DND-41 (cell line): ENCODE data around the gene EEA1.

ENCODE experiments used
- ATAC-seq: fragments of 200-7000 bp; cut with Tn5 transposase; 3 replicates; pipeline ENCODE4 v1.9.1; 2021; ENCODE audit warnings: low read depth; ENCODE audit not compliant: insufficient read depth
- DNase-seq: peaks from one replicate; pipeline ENCODE4 v3.0.0-alpha.2; 2020
- H2AFZ ChIP-seq: 2 replicates; pipeline ENCODE4 v1.6.0; 2012; ENCODE audit warnings: low read depth, low read length
- H3K27ac ChIP-seq: 2 replicates; pipeline ENCODE4 v1.5.1; 2012; ENCODE audit warnings: low read length, inconsistent platforms
- H3K27me3 ChIP-seq: fragments of 200-600 bp; sonication (generic); 2 replicates; pipeline ENCODE4 v1.6.0; 2012; ENCODE audit warnings: low read length, mild to moderate bottlenecking, inconsistent platforms; ENCODE audit not compliant: insufficient read depth, poor library complexity
- H3K36me3 ChIP-seq: 2 replicates; pipeline ENCODE4 v1.5.1; 2012; ENCODE audit warnings: low read length, inconsistent platforms; ENCODE audit not compliant: insufficient read depth
- H3K4me1 ChIP-seq: 2 replicates; pipeline ENCODE4 v1.5.1; 2012; ENCODE audit warnings: mild to moderate bottlenecking, low read length; ENCODE audit not compliant: insufficient read depth
- H3K4me2 ChIP-seq: 2 replicates; pipeline ENCODE4 v1.6.0; 2012; ENCODE audit warnings: mild to moderate bottlenecking, moderate library complexity, low read length, inconsistent platforms; ENCODE audit not compliant: insufficient read depth
- H3K4me3 ChIP-seq, 2 experiments: fragments of 200-600 bp in 1 of 2; shearing (Covaris generic) in 1 of 2; 2 replicates each; pipeline ENCODE4 v1.5.1; 2012 to 2016; ENCODE audit warnings: inconsistent platforms in 2 of 2, low read length in 2 of 2, mild to moderate bottlenecking in 2 of 2, low read depth in 1 of 2, moderate library complexity in 1 of 2
- H3K79me2 ChIP-seq: 2 replicates; pipeline ENCODE4 v1.6.0; 2012; ENCODE audit warnings: low read length, inconsistent platforms; ENCODE audit not compliant: insufficient read depth
- H3K9ac ChIP-seq: 2 replicates; pipeline ENCODE4 v1.6.0; 2012; ENCODE audit warnings: low read depth, mild to moderate bottlenecking, inconsistent platforms, low read length, moderate library complexity
- H3K9me3 ChIP-seq: 2 replicates; pipeline ENCODE4 v1.5.1; 2012; ENCODE audit warnings: low read length, moderate library complexity, mild to moderate bottlenecking, inconsistent platforms; ENCODE audit not compliant: insufficient read depth, severe bottlenecking
- H4K20me1 ChIP-seq: 2 replicates; pipeline ENCODE4 v1.6.0; 2012; ENCODE audit warnings: low read length; ENCODE audit not compliant: insufficient read depth
- CTCF ChIP-seq: IDR thresholded peaks from 2 replicates; pipeline ENCODE4 v1.5.1; 2012; ENCODE audit warnings: borderline replicate concordance, low read length, moderate library complexity, mild to moderate bottlenecking; ENCODE audit not compliant: poor library complexity, severe bottlenecking; ENCODE audit errors: extremely low read depth
- EZH2 ChIP-seq: IDR thresholded peaks from 3 replicates; pipeline ENCODE4 v1.6.1; 2012; ENCODE audit warnings: borderline replicate concordance, low read depth, mild to moderate bottlenecking, moderate library complexity, low read length, inconsistent platforms; ENCODE audit not compliant: severe bottlenecking

Gene EEA1

GRCh38 chr12:92764831-92765230, 164.3 kb downstream of the EEA1 start:
- Histone ChIP-seq H4K20me1 (no peaks in the 10 kb centered on the region), H3K9ac (no peak overlapping the region), H2AFZ (no peak overlapping the region), H3K4me3 (no peak overlapping the region), H3K79me2 (no peaks in the 10 kb centered on the region), H3K27me3 (no peaks in the 10 kb centered on the region), H3K9me3 (no peaks in the 10 kb centered on the region), H3K4me2 (no peak overlapping the region), H3K36me3 (no peaks in the 10 kb centered on the region), H3K27ac (no peak overlapping the region), H3K4me1 (peaks cover 10% of the 10 kb centered on the region)
- ATAC-seq (no peak), DNase-seq (no peak)
- TF ChIP-seq CTCF = no peak
- no peak for TF ChIP-seq EZH2

- ATAC-seq (no peak), DNase-seq (no peak)
- H3K27ac ChIP-seq = no peak overlapping the region
- no peaks in the 10 kb centered on the region for H3K4me1 ChIP-seq
- no peak overlapping the region for H3K4me3 ChIP-seq
- no peak overlapping the region for H3K9ac ChIP-seq
- no peaks in the 10 kb centered on the region for H3K27me3 ChIP-seq
- no peaks in the 10 kb centered on the region for H3K79me2 ChIP-seq
- H2AFZ ChIP-seq = no peak overlapping the region
- no peak overlapping the region for H3K4me2 ChIP-seq
- no peaks in the 10 kb centered on the region for H3K36me3 ChIP-seq
- TF ChIP-seq CTCF (no peak), EZH2 (no peak)
- no peaks in the 10 kb centered on the region for H3K9me3 ChIP-seq
- no peaks in the 10 kb centered on the region for H4K20me1 ChIP-seq
Measured at GRCh38 chr12:92762773-92763172, 166.3 kb downstream of the EEA1 start.

GRCh38 chr12:92759634-92760268, 169.3 kb downstream of the EEA1 start:
- H3K36me3 ChIP-seq = no peaks in the 10 kb centered on the region
- DNase-seq (no peak), ATAC-seq (no peak)
- no peaks in the 10 kb centered on the region for H3K9me3 ChIP-seq
- no peak overlapping the region for H2AFZ ChIP-seq
- no peaks in the 10 kb centered on the region for H3K27me3 ChIP-seq
- TF ChIP-seq EZH2 = no peak
- TF ChIP-seq CTCF = no peak
- H3K27ac ChIP-seq = no peak overlapping the region
- no peak overlapping the region for H3K4me3 ChIP-seq
- H3K4me2 ChIP-seq = no peak overlapping the region
- H3K4me1 ChIP-seq = no peaks in the 10 kb centered on the region
- no peaks in the 10 kb centered on the region for H4K20me1 ChIP-seq
- H3K9ac ChIP-seq = no peak overlapping the region
- H3K79me2 ChIP-seq = no peaks in the 10 kb centered on the region
